ENCODE data around the gene EGFLAM.

EGFLAM gene

GRCh38 chr5:38253759-38254158 lies 4.6 kb upstream of the EGFLAM start:
- ATAC-seq (no peak), DNase-seq (no peak)
- H3K27ac Mint-ChIP-seq, result no peak overlapping the region
- H3K4me3 Mint-ChIP-seq, result no peak overlapping the region
- peaks cover 22% of the 10 kb centered on the region for H3K4me1 Mint-ChIP-seq
- H3K27me3 Mint-ChIP-seq, result peaks cover 63% of the 10 kb centered on the region
- no peaks in the 10 kb centered on the region for H3K9me3 Mint-ChIP-seq

DNA sequence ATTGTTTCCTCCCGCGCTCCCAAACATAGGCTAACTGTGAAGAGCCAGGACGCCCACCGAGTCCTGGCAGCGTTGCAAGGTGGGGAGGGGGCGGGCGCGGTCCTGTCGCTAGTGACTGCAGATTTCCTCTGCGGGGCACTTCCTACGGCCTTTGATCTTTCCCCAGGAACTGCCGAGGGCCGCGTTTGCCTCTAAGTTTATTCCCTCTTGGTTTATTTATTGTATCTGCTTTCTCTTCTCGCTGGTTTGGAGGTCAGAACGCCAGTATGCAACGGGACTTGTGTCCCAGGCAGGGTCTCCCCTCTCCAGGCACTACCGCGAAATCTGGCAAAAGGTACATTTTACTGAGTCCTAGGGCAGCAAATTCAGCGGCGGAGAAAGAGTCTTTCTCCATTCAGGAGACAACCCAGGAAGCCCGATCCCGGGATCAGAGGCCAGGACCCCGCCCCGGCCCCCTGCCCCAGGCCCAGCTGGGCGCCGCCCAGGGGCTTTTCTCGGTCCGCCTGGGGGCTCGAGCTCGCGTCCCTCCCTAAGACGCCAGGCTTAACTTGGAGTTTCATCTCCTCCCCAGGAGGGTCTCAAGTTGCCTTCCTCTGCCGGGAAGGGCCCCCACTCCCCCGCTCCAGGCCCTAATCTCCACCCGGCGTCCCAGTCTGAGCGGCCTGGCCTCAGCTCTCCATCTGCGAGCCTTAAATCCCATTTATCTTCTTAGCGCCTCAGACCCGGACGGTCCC lies 884 bp upstream of the EGFLAM start:
- no peaks in the 10 kb centered on the region for H3K9me3 Mint-ChIP-seq
- no peak for DNase-seq
- H3K27me3 Mint-ChIP-seq, result peaks cover 85% of the 10 kb centered on the region
- peak; percentile 27 for ATAC-seq
- H3K27ac Mint-ChIP-seq, result no peak overlapping the region
- H3K4me1 Mint-ChIP-seq, result peaks cover 29% of the 10 kb centered on the region
- H3K4me3 Mint-ChIP-seq, result peak overlapping the region; percentile 16 to 30

DNA sequence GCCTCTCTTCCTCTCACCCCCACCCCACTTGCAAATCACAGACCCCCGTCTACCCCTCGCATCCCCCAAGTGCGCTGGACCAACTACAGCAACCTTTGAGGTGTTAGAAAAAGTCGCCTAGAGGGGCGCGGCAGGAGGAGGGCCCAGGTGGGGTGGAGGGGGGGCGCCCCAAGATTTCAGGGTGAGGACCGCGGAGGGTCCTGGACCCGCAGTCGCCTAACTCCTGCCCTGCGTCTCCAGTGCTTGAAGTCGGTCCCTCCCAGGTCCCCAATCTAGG lies 379 bp upstream of the EGFLAM start:
- DNase-seq (no peak), ATAC-seq (peak; percentile 24)
- H3K9me3 Mint-ChIP-seq, result no peaks in the 10 kb centered on the region
- peak overlapping the region; percentile 29 to 30 for H3K4me3 Mint-ChIP-seq
- H3K4me1 Mint-ChIP-seq, result peaks cover 29% of the 10 kb centered on the region
- H3K27ac Mint-ChIP-seq, result no peak overlapping the region
- peaks cover 83% of the 10 kb centered on the region for H3K27me3 Mint-ChIP-seq

GRCh38 chr5:38259062-38259808 lies 876 bp downstream of the EGFLAM start:
- no peak for DNase-seq

DNA sequence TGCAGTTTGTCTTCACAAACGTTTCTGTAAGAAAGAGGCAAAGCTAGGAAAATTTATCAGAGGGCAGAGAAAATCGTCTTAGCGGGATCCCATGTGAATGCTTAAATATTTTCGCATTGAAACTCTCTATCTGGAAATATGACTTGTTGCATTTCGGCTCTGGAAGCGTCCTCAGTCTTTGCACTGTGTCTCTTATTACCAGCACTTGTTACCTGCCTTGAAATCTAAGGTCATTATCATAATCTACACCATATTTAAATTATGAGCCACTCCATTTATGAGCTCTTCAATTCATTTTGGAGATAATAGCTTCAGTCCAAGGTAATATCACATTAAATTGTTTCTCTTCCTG lies 1.4 kb downstream of the EGFLAM start:
- DNase-seq (no peak), ATAC-seq (no peak)
- H3K4me3 Mint-ChIP-seq, result no peak overlapping the region
- no peak overlapping the region for H3K27ac Mint-ChIP-seq
- no peaks in the 10 kb centered on the region for H3K9me3 Mint-ChIP-seq
- peaks cover 29% of the 10 kb centered on the region for H3K4me1 Mint-ChIP-seq
- peaks cover 86% of the 10 kb centered on the region for H3K27me3 Mint-ChIP-seq

More at GRCh38 chr5:38259062-38259808, 876 bp downstream of the EGFLAM start:
- Mint-ChIP-seq H3K27me3 (peaks cover 83% of the 10 kb centered on the region), H3K27ac (peak overlapping the region in 1 of 2 donors; percentile 71), H3K9me3 (no peaks in the 10 kb centered on the region), H3K4me1 (peaks cover 29% of the 10 kb centered on the region), H3K4me3 (peak overlapping the region; percentile 66 to 73)
- ATAC-seq, result peak; percentile 16

DNA sequence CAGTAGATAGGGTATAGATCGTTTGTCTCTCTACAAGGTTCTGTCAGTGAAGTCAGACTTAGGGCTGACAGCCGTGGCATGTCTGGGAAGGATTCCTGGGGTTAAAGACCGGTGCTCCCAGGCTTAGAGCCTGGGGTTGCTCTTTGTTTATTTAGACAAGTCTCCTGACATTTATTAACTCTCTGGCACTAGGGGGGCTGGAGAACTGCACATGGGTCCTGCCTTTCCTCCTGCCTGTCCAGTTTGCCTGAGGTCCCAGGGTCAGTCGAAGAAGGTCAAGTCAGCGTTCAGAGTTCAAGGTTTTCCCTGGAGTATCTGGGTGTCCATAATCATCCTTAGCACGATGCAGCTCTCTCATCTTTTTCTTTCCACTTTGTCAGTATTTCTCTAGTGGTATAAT lies 5.6 kb downstream of the EGFLAM start:
- H3K4me3 Mint-ChIP-seq, result no peak overlapping the region
- ATAC-seq (no peak), DNase-seq (no peak)
- no peak overlapping the region for H3K27ac Mint-ChIP-seq
- H3K4me1 Mint-ChIP-seq, result peaks cover 4% of the 10 kb centered on the region
- H3K9me3 Mint-ChIP-seq, result no peaks in the 10 kb centered on the region
- H3K27me3 Mint-ChIP-seq, result peaks cover 67% of the 10 kb centered on the region

- Mint-ChIP-seq H3K9me3 (no peaks in the 10 kb centered on the region), H3K4me1 (no peaks in the 10 kb centered on the region), H3K4me3 (no peak overlapping the region), H3K27me3 (peaks cover 54% of the 10 kb centered on the region), H3K27ac (peak overlapping the region in 1 of 2 donors; percentile 48)
- ATAC-seq (peak; percentile 73), DNase-seq (peak; percentile 29 to 55)
Observed at GRCh38 chr5:38265546-38266179, 7.3 kb downstream of the EGFLAM start.

- H3K27ac Mint-ChIP-seq, result no peak overlapping the region
- peaks cover 39% of the 10 kb centered on the region for H3K27me3 Mint-ChIP-seq
- H3K9me3 Mint-ChIP-seq, result peaks cover 8 to 10% of the 10 kb centered on the region in 2 donors
- no peak overlapping the region for H3K4me3 Mint-ChIP-seq
- no peaks in the 10 kb centered on the region for H3K4me1 Mint-ChIP-seq
- ATAC-seq, result no peak
- no peak for DNase-seq
Observed at GRCh38 chr5:38267372-38267771, 9.0 kb downstream of the EGFLAM start.

- no peak for DNase-seq
- H3K4me1 Mint-ChIP-seq, result no peaks in the 10 kb centered on the region
- no peak overlapping the region for H3K27ac Mint-ChIP-seq
- no peak overlapping the region for H3K4me3 Mint-ChIP-seq
- ATAC-seq, result no peak
- peaks cover 30 to 32% of the 10 kb centered on the region in 2 donors for H3K9me3 Mint-ChIP-seq
- H3K27me3 Mint-ChIP-seq, result peaks cover 10% of the 10 kb centered on the region
Observed at GRCh38 chr5:38273626-38274025, 15.3 kb downstream of the EGFLAM start.

DNA sequence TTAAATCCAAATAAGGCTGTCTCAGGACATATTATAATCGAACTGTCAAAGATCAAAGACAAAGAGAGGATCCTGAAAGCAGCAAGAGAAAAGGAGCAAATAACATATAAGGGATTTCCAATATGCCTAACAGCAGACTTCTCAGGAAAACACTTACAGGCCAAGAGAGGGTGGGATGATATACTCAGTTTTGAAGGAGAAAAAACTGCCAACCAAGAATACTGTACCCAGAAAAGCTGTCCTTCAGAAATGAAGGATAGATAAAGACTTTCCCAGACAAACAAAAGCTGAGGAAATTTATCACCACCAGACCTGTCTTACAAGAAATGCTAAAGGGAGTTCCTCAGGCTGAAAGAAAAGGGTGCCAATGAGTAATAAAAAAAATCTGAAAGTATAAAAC lies 16.0 kb downstream of the EGFLAM start:
- no peaks in the 10 kb centered on the region for H3K4me1 Mint-ChIP-seq
- DNase-seq (no peak), ATAC-seq (no peak)
- H3K9me3 Mint-ChIP-seq, result peaks cover 30 to 32% of the 10 kb centered on the region in 2 donors
- H3K4me3 Mint-ChIP-seq, result no peak overlapping the region
- no peak overlapping the region for H3K27ac Mint-ChIP-seq
- H3K27me3 Mint-ChIP-seq, result peaks cover 10% of the 10 kb centered on the region

- Mint-ChIP-seq H3K4me3 (no peak overlapping the region), H3K27ac (no peak overlapping the region)
Observed at GRCh38 chr5:38284384-38284783, 26.0 kb downstream of the EGFLAM start.

GRCh38 chr5:38285226-38285625 lies 26.9 kb downstream of the EGFLAM start:
- Mint-ChIP-seq H3K27ac (no peak overlapping the region), H3K9me3 (no peaks in the 10 kb centered on the region), H3K27me3 (peaks cover 1% of the 10 kb centered on the region), H3K4me3 (no peak overlapping the region), H3K4me1 (no peaks in the 10 kb centered on the region)
- no peak for DNase-seq
- ATAC-seq, result no peak

More at GRCh38 chr5:38284384-38284783, 26.0 kb downstream of the EGFLAM start:
- ATAC-seq (no peak), DNase-seq (no peak)
- no peaks in the 10 kb centered on the region for H3K4me1 Mint-ChIP-seq
- no peaks in the 10 kb centered on the region for H3K9me3 Mint-ChIP-seq
- H3K27me3 Mint-ChIP-seq, result no peaks in the 10 kb centered on the region

GRCh38 chr5:38286002-38286401 lies 27.6 kb downstream of the EGFLAM start:
- H3K27ac Mint-ChIP-seq, result no peak overlapping the region
- no peak for ATAC-seq
- DNase-seq, result no peak

DNA sequence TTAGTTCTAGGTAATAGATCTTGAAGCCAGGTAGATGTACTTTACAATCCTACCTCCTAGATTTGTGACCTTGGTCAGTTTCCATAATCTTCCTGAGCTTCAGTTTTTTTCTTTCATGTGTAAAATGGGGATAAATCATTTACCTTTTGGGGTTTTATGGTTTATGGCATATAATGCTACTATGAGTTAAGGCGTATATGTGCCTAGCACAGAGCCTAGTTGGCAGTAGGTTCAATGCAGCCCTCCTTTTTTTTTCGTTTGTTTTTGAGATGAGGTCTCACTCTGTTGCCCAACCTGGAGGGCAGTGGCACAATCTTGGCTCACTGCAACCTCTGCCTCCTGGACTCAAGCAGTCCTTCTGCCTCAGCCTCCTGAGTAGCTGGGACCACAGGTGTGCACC lies 28.8 kb downstream of the EGFLAM start:
- Mint-ChIP-seq H3K27ac (no peak overlapping the region), H3K27me3 (peaks cover 8% of the 10 kb centered on the region), H3K9me3 (no peaks in the 10 kb centered on the region), H3K4me3 (no peak overlapping the region), H3K4me1 (no peaks in the 10 kb centered on the region)
- DNase-seq (no peak), ATAC-seq (no peak)

More at GRCh38 chr5:38286002-38286401, 27.6 kb downstream of the EGFLAM start:
- Mint-ChIP-seq H3K27me3 (peaks cover 8% of the 10 kb centered on the region), H3K4me1 (no peaks in the 10 kb centered on the region), H3K4me3 (no peak overlapping the region), H3K9me3 (no peaks in the 10 kb centered on the region)

DNA sequence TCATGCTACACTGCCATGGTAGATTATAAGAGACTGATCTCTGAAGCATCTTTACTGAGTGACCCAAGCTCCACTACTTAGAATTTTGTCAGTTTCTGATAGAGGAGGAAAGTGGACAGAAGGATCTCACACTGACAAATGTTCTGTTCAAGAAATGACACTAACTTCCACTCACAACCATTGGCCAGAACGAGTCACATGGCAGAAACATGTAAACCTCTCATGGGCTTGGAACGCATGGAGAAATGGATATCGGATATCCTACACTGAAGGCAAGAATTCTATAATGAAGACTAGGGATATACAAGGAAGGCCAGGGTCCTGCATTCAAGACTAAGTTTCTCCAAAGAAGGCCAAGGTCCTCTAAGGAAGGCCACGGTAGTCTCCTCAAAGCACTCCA lies 31.1 kb downstream of the EGFLAM start:
- ATAC-seq, result no peak
- peaks cover 8% of the 10 kb centered on the region for H3K27me3 Mint-ChIP-seq
- no peak overlapping the region for H3K4me3 Mint-ChIP-seq
- H3K4me1 Mint-ChIP-seq, result no peaks in the 10 kb centered on the region
- no peak overlapping the region for H3K27ac Mint-ChIP-seq
- DNase-seq, result no peak
- no peaks in the 10 kb centered on the region for H3K9me3 Mint-ChIP-seq

DNA sequence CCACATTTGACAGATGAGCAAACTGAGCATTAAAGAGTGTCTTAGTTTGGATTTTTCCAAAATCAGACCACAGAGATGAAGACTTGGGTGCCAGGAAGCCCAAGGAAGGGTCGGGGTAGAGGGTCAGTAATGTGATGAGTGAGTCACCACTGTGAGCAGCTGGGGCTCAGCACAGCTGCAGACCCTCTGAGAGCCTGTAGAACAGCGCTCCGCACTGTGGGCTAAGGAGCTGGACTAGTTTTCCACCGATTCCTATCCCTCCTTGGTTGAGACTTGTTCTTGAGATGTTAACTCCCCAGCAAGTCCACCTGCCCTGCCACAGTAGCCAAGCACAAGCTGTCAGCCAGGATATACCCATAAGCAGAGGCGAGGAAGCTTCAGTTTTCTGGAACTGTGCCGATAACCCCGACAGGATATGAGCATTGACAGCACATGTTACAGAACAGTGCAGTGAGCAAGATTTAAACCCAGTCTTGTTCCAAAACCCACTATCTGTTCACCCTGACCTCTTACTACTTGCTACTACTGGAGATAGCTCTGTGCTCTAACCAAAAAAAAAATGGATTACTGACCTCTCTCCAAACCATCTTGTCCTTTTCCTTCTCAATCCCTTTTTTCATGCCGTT lies 31.8 kb downstream of the EGFLAM start:
- ATAC-seq (no peak), DNase-seq (no peak)
- Mint-ChIP-seq H3K4me3 (no peak overlapping the region), H3K27me3 (peaks cover 8% of the 10 kb centered on the region), H3K4me1 (no peaks in the 10 kb centered on the region), H3K9me3 (no peaks in the 10 kb centered on the region), H3K27ac (peak overlapping the region in 1 of 2 donors; percentile 1)
